ENCODE measurements around the gene UBXN2A.

DNA sequence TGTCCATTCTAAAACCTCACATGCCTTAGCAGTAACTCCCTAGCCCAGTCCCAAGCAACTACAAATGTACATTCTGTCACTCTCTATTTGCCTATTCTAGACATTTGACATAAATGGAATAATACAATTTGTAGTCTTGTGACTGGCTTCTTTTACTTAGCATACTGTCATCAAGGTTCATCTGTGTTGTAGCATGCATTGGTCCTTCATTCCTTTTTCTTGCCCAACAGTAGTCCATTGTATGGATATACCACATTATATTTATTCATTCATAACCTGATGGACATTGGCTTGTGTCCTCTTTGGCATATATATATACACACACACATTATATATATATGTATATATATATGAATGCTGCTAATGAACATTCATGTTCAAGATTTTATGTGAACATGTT is 67.4 kb downstream of the UBXN2A start:
- no peak for TF ChIP-seq POLR2A (IDR thresholded peaks at IDR 0.05; ENCODE audit: extremely low read depth, insufficient read length)
- no peak for TF ChIP-seq CTCF (IDR thresholded peaks at IDR 0.05; ENCODE audit: low read depth, low read length)
- no peak for TF ChIP-seq MYC (IDR thresholded peaks at IDR 0.05; ENCODE audit: low read depth, low read length)
- TF ChIP-seq, protein P1, sequence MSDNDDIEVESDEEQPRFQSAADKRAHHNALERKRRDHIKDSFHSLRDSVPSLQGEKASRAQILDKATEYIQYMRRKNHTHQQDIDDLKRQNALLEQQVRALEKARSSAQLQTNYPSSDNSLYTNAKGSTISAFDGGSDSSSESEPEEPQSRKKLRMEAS (IDR thresholded peaks at IDR 0.05; ENCODE audit: low read depth, low read length): no peak
